Activated CD4-positive, alpha-beta T cell treated with anti-CD3 and anti-CD28 coated beads, Interleukin-2, Interleukin-4, amounts not matched to agents 100 ng/mL and 50 ng/mL, durations not matched to agents 16 hours and 8 hours (primary cell): ENCODE data around the gene MIP.
"Not testable (repeated sequence)": the region's sequence is repeated elsewhere in the genome, so short reads cannot be mapped to it uniquely, and the experiment has no call there.

ENCODE experiments used
- DNase-seq: peaks from one replicate; pipeline ENCODE4 v3.0.0-alpha.2; 2020; ENCODE audit warnings: low spot score

MIP gene

DNA sequence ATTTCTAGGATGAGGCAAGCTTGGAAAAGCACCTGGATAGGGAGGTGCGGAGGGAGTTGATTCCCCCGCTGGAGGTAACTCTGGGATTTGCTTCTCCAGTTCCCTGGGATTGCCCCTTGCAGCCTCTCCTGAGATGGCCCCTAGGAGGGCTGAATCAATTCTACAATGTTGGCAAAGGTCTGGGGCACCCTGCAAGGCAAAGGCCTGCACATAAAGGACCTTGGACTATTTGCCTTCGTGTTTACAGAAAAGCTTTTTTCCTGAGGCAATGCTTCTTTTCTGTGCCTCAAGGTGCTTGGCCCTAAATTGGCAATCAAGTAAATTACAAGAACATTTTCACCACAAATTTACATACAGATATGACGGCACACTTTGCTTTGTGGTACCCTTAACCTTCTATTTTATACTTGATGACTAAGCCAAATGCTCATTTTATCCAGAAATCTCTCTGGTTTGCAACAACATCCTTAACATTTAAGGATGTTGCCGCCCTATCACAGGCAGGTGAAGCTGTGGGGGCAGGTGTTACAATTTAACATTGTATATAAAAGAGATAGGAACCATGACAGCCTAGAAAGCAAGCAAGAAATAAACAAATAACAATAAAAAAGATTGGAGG, 45.5 kb downstream of the MIP start:
- no peak for DNase-seq

DNA sequence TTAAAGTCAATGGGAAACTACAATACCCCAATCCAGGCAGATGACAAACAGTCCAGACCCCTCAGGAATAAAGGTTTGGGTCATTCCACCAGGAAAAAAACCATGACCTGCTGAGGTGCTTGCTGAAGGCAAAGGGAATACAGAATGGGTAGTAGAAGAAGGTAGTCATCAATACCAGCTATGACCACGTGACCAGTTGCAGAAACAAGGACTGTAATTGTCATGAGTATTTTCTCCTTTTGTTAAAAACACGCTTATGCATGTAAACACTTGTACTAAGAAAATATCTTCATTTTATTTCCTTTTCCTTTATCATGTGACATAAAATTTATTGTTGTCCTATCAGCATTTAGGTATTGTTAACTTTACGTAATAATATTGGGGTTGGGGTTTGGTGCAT, 50.2 kb downstream of the MIP start:
- not testable (repeated sequence) for DNase-seq

DNA sequence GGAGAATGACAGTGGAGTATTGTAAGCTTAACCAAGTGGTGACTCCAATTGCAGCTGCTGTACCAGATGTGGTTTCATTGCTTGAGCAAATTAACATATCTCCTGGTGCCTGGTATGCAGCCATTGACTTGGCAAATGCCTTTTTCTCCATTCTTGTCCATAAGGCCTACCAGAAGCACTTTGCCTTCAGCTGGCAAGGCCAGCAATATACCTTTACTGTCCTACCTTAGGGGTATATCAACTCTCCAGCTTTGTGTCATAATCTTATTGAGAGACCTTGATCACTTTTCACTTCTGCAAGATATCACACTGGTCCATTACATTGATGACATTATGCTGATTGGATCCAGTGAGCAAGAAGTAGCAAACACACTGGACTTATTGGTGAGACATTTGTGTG, 52.8 kb downstream of the MIP start:
- not testable (repeated sequence) for DNase-seq

DNA sequence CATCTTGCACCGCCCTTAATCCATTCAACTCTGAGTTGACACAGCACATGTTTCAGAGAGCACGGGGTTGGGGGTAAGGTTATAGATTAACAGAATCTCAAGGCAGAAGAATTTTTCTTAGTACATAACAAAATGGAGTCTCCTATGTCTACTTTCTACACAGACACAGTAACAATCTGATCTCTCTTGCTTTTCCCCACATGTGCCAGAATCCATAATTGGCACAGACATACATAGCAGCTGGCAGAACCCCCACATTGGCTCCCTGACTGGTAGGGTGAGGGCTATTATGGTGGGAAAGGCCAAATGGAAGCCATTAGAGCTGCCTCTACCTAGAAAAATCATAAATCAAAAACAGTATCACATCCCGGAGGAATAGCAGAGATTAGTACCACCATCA, 53.3 kb downstream of the MIP start:
- not testable (repeated sequence) for DNase-seq
